GM18858 (cell line): ENCODE results near the gene DSCAML1.

Source experiments
- ATAC-seq: cut with Tn5 transposase; IDR thresholded peaks from one replicate; pipeline ENCODE4 v1.9.1; 2021; ENCODE audit not compliant: unreplicated experiment

Gene DSCAML1

GRCh38 chr11:117620086-117620485, 176.9 kb downstream of the DSCAML1 start:
- no peak for ATAC-seq

DNA sequence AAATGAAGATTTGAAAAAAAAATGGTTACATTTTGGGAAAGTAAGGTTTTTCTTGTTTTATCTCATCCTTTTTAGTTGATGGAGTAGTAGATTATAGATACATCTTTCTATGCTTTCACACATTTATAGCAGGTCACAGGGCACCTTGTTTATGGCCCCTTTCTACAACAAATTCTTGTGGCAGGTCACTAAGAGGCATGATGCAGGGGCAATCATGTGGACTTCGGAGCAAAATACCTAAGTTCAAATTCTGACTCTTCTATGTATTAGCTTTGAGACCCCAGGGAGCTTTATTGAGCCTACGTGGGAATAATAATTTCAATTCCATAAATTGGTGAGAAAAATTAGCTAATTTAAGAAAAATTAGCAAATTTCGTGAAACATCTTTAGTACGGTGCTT, 177.4 kb downstream of the DSCAML1 start:
- ATAC-seq, result no peak

DNA sequence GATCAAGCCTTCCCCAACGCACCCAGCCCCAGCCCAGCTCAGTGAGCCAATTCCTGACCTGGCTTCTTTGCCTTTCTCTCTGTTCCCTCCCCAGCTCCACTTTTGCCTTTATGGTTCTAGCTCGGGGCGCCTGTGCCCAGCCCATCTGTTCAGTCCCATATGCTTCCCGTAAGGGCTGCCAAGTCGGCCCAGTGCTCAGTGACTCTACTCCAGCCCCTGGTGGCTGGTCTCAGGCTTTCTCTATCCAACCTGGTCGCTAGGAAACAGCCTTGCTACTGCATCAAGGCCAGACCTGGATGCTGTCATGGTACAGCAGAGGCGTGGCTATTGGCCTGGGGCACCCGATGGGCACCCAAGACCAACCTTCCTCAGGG, 178.0 kb downstream of the DSCAML1 start:
- no peak for ATAC-seq

DNA sequence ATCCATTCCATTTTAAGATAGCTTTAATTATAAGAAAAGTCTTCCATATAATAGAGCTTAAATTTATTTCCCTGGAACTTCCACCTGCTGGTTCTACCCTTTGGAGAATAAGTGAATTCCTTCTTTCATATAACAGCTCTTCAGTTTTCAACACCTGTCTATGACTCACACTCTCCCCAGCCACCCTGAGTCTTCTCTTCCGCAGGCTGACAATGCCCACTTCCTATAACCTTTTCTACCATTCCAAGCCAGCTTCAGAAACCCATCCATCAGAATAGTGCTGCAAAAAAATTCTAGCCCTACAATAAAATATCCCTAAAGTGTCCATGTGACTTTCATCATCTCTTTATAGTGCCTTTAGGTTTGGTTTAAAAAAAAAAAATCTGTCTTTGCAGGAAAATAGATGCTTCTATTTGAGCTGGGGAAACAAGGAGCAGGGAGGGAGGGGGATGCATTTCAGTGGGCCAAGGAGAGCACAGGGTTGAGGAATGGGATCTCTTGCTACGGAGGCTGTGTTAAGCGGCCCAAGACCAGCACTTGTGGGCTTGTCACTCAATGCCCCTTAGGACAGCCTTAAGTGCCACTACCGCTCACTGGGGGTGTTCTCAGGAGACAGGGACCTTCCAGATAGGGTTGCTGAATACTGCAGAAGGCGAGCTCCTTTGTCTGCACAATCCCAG, 178.6 kb downstream of the DSCAML1 start:
- no peak for ATAC-seq

DNA sequence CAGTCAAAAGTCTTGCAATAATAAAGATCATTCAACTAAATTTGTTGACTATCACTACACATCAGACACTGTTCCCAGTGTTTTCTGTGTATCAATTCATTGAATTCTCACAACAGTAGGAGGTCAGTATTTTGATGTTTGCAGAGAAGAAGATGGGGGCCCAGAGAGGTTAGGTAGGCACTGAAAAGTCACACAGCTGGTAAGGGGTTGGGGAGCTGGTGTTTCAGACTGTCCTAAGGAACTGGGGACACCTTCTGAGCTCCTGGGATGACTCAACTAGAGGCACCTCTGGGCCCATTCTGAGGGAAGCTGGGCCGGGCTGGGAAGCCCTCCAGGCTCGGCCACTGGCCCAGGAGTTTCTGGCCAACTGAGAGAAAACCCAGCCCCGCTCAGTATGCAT, 180.0 kb downstream of the DSCAML1 start:
- ATAC-seq, result no peak

DNA sequence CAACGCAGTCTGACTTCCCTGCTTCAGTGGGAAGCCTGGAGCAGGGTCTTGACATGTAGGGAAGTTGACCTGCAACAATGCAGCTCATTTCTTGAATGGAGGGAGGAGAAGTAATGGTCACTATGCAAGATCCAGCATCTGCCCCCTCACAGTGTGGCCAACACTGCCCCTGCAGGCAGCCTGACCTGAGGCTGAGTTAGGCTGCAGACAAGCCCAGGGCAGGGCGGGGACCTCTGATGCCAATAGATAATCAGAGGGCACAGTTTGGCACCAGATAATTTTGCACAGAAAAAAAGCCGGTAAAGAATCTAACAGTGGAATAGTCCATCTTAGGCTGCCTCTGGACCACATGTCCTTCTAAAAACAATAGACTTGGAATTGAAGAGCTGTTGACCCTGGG, 182.3 kb downstream of the DSCAML1 start:
- no peak for ATAC-seq

DNA sequence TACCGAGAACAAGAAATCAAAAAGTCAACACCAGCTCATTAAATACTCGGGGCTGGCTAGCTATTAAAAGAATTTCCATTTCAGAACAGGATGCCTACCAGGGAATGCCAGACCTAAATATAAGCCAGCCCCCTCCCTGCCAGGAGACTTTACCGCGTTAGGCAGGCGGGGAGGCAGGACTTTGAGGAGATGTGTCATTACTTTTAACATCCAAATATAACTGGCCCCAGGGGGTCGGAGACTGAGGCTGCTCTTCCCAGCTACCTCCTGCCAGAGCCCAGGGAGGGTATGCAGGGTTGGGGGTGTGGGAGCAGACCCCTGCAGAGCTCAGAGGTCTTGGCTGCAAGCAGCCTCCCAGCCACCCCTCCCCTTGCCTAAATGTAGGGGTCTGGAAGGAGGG, 183.5 kb downstream of the DSCAML1 start:
- ATAC-seq, result no peak

- ATAC-seq, result no peak
These were observed 184.8 kb downstream of the DSCAML1 start for GRCh38 chr11:117612177-117612576.

DNA sequence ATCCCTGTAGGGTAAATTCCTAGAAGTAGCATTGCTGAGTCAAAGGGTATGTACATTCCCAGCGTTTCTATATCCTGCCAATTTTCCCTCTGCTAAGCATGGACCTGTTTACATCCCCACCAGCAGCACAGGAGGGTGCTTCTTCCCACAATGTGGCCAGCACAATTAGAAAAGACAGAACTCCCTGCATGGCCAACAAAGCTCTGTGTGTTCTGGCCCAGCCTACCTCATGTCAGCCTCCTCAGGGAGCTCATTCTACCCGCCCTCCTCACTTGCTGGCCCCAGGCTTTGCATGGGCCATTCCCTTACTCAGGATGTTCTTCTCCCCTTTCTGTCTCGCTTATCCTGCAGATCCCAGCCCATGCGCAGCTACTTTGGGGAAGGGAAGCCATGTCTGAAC, 186.1 kb downstream of the DSCAML1 start:
- no peak for ATAC-seq

DNA sequence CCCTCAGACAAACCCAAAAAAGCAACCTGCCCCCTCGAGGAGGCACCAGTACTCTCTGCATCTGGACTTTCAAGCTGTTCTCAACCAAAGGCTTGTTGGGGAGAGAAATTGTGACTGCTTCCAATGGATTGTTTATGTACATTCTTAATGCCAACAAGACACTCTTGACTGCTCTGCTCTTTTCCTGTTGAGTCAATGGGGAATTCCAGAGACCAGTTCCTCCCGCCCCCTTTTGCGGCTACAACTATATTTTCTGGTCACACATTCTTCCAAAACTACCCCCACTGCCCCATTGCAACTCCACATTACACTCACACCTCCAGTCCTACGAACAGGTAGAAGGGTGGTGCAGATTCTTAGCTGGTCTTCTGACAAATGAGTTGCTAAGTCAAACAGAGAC, 187.0 kb downstream of the DSCAML1 start:
- no peak for ATAC-seq

DNA sequence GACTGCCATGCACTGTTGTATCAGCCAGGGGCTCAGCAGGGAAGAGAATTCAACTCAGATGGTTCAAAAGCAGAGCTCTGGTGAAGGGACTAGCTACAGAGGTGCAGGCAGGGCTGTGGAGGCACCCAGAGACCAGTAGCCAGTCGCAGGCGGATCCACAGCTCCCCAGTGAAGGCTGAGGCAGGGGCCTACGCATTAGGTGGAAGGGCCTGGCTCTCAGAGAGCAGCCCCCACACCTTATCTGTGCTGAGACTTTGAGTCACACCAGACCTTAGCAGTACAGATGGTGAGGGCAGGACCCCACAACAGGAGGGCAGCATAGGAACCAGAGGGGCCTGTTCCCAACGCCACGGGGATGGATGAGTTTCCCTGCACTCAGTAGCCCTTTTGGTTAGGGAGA, 189.6 kb downstream of the DSCAML1 start:
- no peak for ATAC-seq

GRCh38 chr11:117606790-117607189, 190.2 kb downstream of the DSCAML1 start:
- ATAC-seq, result no peak

DNA sequence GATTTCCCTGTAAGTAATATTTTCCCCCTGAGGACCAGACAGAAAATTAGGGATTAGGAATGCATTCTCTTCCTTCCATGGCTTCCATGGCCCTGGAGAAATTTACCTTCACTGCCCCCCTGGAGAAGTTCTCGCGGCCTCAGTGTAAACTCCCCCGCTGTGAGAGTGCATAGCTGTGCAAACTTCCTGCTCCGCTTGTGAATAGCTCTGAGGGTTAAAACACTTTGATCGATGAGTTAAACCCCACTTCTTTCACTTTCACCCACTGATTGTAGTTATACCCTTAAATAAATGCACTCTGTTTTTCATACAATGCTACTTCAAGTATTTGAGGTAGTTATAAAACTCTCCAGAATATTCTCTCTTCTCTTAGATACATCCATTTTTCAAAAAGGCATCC, 190.8 kb downstream of the DSCAML1 start:
- ATAC-seq, result no peak

DNA sequence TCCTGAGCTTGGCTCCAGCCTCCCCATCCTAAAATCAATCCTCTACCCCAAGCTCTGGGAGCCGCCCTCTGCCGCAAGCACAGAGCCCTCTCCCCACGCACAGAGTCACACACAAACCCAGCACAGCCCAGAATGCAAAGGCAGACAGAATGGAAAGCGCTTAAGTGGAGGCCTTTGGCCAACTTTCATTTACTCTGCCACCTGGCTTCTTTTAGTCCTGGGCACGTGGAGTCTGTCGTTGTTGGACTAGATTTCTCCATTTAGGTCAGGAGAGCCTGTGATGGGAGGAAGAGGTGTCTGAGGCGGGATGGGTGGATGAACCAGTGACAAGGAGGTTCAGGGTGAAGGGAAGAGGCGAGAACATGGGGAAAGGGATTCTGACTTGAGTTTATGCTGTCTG, 191.7 kb downstream of the DSCAML1 start:
- no peak for ATAC-seq

DNA sequence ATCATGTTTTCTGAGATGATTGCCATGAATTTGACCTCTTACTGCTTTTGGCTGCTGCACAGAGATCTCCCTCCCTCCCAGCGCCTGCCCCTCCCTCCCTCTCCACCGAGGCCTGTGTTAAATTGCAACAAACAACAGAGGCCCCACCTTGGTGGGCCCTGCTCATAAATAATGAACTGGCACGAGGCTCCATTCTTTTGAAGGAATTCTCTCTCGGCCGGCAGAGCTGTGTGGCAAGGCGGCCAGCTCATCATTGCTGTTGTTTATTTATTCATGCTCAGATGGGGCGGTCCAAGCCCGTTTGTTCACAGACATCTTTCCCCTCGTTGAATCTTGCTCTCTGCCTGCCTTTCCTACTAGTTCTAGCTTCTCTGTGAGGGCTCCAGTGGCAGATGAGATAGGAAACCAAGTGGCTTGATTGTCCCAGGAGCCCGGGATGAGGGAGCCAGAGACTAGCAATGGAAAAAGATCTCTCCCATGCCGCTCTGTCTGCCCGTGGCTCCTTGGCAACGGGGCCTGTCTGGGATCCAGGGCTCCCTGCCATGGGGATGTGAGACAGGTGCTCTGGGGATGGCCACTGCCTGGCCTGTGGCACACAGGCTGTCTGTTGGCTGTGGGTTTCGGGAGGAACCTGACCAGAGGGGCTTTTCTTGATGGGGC, 192.6 kb downstream of the DSCAML1 start:
- ATAC-seq, result no peak

DNA sequence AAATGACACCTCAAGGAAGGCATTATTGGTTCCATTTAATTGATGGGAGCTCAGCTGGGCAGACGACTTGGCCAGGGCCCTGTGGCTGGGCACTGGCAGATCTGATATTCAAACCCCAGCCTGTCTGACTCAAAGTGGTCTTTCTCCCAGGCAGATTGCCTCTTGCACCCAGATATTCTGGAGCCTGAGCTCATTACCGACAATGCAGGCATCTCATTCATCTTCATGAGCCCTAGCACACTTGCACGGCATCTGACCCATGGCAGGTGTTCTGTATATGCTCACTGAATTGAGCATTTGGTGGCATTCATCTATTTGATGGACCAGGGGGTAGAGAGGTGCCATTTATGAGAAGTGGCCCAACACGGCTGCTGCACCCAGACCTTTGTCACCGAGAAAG, 193.1 kb downstream of the DSCAML1 start:
- ATAC-seq, result no peak

DNA sequence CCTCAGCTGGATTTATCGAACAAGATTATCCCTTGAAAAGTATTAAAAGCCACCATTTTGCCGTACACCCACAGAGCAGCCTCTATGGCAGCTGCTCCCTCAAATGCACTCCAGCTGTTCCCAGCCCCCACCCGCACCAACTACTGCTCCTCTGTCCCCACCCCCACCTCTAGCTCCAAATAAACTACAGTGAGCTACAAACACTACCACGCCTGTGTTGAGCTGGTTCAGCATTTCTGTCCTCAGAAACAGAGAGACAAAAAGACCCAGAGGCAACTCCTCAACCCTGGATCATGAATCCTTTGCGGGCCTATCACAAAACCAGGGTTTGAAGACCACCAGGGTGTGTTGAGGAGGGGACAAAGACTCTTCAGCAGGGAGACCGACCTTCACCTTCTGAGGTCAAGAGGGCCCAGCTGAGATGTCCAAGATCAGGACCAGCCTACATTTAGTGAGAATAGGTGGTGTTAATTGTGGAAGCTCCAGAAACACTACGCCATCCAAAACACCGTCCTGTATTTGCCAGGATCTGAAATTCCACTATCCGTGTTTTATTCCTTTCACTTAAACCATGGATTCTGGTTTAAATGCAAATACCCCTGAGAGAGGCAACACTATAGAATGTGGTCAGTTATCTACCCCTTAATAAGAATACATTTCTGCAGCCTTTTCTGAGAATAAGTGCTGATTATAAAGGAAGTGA, 195.9 kb downstream of the DSCAML1 start:
- no peak for ATAC-seq

DNA sequence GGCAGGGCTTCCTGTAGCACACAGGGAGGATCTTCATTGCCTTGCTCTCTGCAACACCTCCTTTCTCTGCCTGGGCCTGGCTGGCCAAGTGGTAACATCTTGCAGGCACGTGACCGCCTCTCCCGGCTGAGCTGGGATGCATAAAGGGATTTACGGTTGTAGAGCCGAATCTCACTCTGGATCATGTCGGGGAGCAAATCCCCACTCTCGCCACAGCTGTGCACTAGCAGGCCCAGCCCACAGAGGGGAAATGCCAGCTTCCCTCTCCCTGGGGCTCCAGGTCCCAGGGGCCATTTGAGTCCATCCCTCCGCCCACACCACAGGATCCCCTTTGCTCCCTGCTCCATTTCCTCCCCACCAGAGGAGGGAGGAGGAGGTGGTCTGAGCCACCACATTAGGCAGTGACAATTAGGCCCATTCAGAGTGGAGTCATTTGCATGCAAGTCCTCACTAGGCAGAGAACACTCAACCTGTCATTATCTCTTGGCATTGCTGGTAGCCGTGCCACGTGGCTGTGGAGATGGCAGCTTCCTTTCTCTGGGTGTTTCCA, 196.7 kb downstream of the DSCAML1 start:
- ATAC-seq, result no peak

DNA sequence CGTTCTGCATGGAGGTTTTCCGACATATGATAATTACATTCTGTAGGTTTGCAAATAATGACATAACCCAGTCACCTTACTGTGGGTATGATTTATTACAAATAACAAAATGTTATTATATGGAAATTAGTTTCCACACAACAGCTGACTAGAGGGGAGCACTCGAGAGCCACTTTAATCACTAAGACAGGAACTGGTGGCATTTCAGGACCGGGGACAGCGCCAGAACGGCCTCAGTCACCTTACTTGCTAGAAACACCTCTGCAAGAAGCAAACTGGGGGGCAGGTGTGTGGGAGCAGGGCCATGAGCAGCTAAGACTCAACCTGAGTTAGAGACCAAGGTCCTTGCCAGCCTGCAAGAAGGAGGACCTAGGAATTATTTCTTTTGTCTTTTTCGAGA, 199.9 kb downstream of the DSCAML1 start:
- no peak for ATAC-seq

DNA sequence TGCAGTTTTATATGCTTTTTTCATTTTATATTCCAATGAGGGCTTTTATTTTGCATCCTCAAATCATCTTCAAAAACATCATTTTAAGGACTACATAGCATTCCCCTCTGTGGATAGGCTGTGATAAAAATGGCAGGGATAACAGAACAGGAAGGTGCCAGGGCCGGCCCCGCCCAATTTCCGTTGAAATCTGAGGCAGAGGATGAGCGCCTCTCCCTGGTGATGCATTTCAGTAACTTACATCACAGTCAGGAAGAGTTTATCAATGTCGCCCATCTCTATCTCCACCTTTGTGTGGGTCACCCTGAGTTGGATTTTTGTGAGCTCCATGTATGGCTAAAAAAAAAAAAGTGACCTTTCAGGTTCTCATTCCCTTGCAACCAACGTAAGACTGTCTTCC, 201.6 kb downstream of the DSCAML1 start:
- no peak for ATAC-seq

- ATAC-seq, result no peak
These were observed 202.3 kb downstream of the DSCAML1 start for GRCh38 chr11:117594721-117595120.

- no peak for ATAC-seq
These were observed 204.0 kb downstream of the DSCAML1 start for GRCh38 chr11:117593065-117593464.
